Hepatocyte (in vitro differentiated cells): ENCODE results near the gene CABCOCO1. TPM values are rescaled to one million over a fixed set of nuclear protein-coding genes. Genes with fewer than 3 reads are reported as not detected.
A peak's percentile ranks its signal among the peaks of the same experiment; 100 is the strongest.

Experiments used
- DNase-seq: peaks from one replicate; pipeline ENCODE4 v3.0.0-alpha.2; 2016; ENCODE audit warnings: low spot score
- H2AFZ ChIP-seq: fragments of 200-600 bp; sonication (generic); 2 replicates; pipeline ENCODE4 v1.6.0; 2016; ENCODE audit warnings: antibody characterized with exemption, mild to moderate bottlenecking
- H3K27ac ChIP-seq: fragments of 200-600 bp; sonication (generic); 2 replicates; pipeline ENCODE4 v1.5.1; 2016; ENCODE audit warnings: mild to moderate bottlenecking
- H3K27me3 ChIP-seq: fragments of 200-600 bp; sonication (generic); 2 replicates; pipeline ENCODE4 v1.6.1; 2016
- H3K36me3 ChIP-seq: fragments of 200-600 bp; sonication (generic); replicated peaks from 2 replicates; pipeline ENCODE4 v1.5.1; 2016; ENCODE audit warnings: low read depth; ENCODE audit not compliant: insufficient read depth
- H3K4me1 ChIP-seq: fragments of 200-600 bp; sonication (generic); 2 replicates; pipeline ENCODE4 v1.5.1; 2016; ENCODE audit warnings: mild to moderate bottlenecking, moderate library complexity; ENCODE audit not compliant: insufficient read depth
- H3K4me2 ChIP-seq: fragments of 200-600 bp; sonication (generic); 2 replicates; pipeline ENCODE4 v1.6.0; 2016
- H3K4me3 ChIP-seq: fragments of 200-600 bp; sonication (generic); 2 replicates; pipeline ENCODE4 v1.5.1; 2016; ENCODE audit warnings: mild to moderate bottlenecking
- H3K79me2 ChIP-seq: fragments of 200-600 bp; sonication (generic); 2 replicates; pipeline ENCODE4 v1.6.0; 2017; ENCODE audit warnings: mild to moderate bottlenecking
- H3K9me2 ChIP-seq: fragments of 200-600 bp; sonication (generic); replicated peaks from 2 replicates; pipeline ENCODE4 v1.6.0; 2017; ENCODE audit warnings: mild to moderate bottlenecking; ENCODE audit not compliant: insufficient read depth
- H3K9me3 ChIP-seq: fragments of 200-600 bp; sonication (generic); 2 replicates; pipeline ENCODE4 v1.5.1; 2016; ENCODE audit warnings: low read depth, mild to moderate bottlenecking
- H4K20me1 ChIP-seq: fragments of 200-600 bp; sonication (generic); 2 replicates; pipeline ENCODE4 v1.6.0; 2016; ENCODE audit warnings: mild to moderate bottlenecking; ENCODE audit not compliant: insufficient read depth, poor library complexity, severe bottlenecking
- CTCF ChIP-seq: fragments of 200-600 bp; sonication (generic); IDR thresholded peaks from 2 replicates; pipeline ENCODE4 v1.5.1; 2016; ENCODE audit warnings: antibody characterized with exemption, mild to moderate bottlenecking; ENCODE audit not compliant: poor library complexity
- EZH2 ChIP-seq: fragments of 200-600 bp; sonication (generic); IDR thresholded peaks from 2 replicates; pipeline ENCODE4 v1.6.1; 2016; ENCODE audit warnings: antibody characterized with exemption, mild to moderate bottlenecking, borderline replicate concordance
- EZH2phosphoT487 ChIP-seq: fragments of 200-600 bp; sonication (generic); IDR thresholded peaks from one replicate; pipeline ENCODE4 v1.6.1; 2018; ENCODE audit warnings: antibody characterized with exemption, mild to moderate bottlenecking, low read depth, moderate library complexity; ENCODE audit not compliant: unreplicated experiment, severe bottlenecking
- WGBS: methylation state at CpG from one replicate; pipeline ENCODE4 v1.1.6; 2016; ENCODE audit warnings: low lambda C conversion rate; ENCODE audit errors: missing lambda C conversion rate; 5-methylcytosine and 5-hydroxymethylcytosine counted together
- polyA plus RNA-seq: library from polyadenylated mRNA; unstranded; fragments of >200 nt; fragmentation: Nextera tagmentation; extraction: Ambion mirVana; gene quantifications from 2 replicates; pipeline ENCODE4 v1.2.1, GENCODE V29; 2016
- total RNA-seq: library from RNA; depleted of rRNA; stranded (reverse); fragments of >200 nt; gene quantifications from 2 replicates; pipeline ENCODE4 v1.2.3, GENCODE V29; 2014

The CABCOCO1 gene
- total and polyA plus RNA-seq, 2 experiments from 2014 or later, result 1.4 to 1.6 TPM

- DNase-seq, result no peak
- Histone ChIP-seq H3K27ac (no peak overlapping the region), H4K20me1 (no peaks in the 10 kb centered on the region), H3K4me1 (peaks cover 11% of the 10 kb centered on the region), H3K27me3 (no peaks in the 10 kb centered on the region), H3K4me2 (no peak overlapping the region), H3K79me2 (no peaks in the 10 kb centered on the region), H3K9me2 (no peaks in the 10 kb centered on the region), H2AFZ (no peak overlapping the region), H3K9me3 (no peaks in the 10 kb centered on the region), H3K4me3 (no peak overlapping the region), H3K36me3 (no peaks in the 10 kb centered on the region)
- WGBS, result 60% methylated on average over 3 of the region's 3 CpGs
- no peak for TF ChIP-seq EZH2
- no peak for TF ChIP-seq EZH2phosphoT487
- no peak for TF ChIP-seq CTCF
Measured at GRCh38 chr10:61758433-61758832, 95.7 kb downstream of the CABCOCO1 start.

- H3K27ac ChIP-seq, result no peak overlapping the region
- no peak overlapping the region for H2AFZ ChIP-seq
- H3K79me2 ChIP-seq, result no peaks in the 10 kb centered on the region
- no peaks in the 10 kb centered on the region for H4K20me1 ChIP-seq
- H3K4me1 ChIP-seq, result peaks cover 11% of the 10 kb centered on the region
- H3K4me3 ChIP-seq, result no peak overlapping the region
- H3K4me2 ChIP-seq, result no peak overlapping the region
- TF ChIP-seq CTCF, result no peak
- no peak for TF ChIP-seq EZH2phosphoT487
- TF ChIP-seq EZH2, result no peak
- H3K9me3 ChIP-seq, result no peaks in the 10 kb centered on the region
- H3K27me3 ChIP-seq, result no peaks in the 10 kb centered on the region
- 95% methylated on average over 4 of the region's 4 CpGs for WGBS
- no peak for DNase-seq
- H3K36me3 ChIP-seq, result no peaks in the 10 kb centered on the region
- no peaks in the 10 kb centered on the region for H3K9me2 ChIP-seq
Measured at GRCh38 chr10:61759751-61760150, 97.0 kb downstream of the CABCOCO1 start.

GRCh38 chr10:61760943-61761824, 98.5 kb downstream of the CABCOCO1 start:
- Histone ChIP-seq H2AFZ (no peak overlapping the region), H3K4me1 (peaks cover 11% of the 10 kb centered on the region), H3K27me3 (no peaks in the 10 kb centered on the region), H3K9me3 (no peaks in the 10 kb centered on the region), H3K27ac (peak overlapping the region; percentile 47), H3K36me3 (no peaks in the 10 kb centered on the region), H4K20me1 (no peaks in the 10 kb centered on the region), H3K4me2 (no peak overlapping the region), H3K9me2 (no peaks in the 10 kb centered on the region), H3K79me2 (no peaks in the 10 kb centered on the region), H3K4me3 (no peak overlapping the region)
- DNase-seq, result peak; percentile 24
- no peak for TF ChIP-seq CTCF
- TF ChIP-seq EZH2, result no peak
- TF ChIP-seq EZH2phosphoT487, result no peak
- 49% methylated on average over 4 of the region's 4 CpGs for WGBS
